A673 (cell line): ENCODE measurements around the gene COL28A1. TPM values are rescaled to one million over a fixed set of nuclear protein-coding genes. Genes with fewer than 3 reads are reported as not detected.

Source experiments
- BruUV-seq: library from RNA; stranded (reverse); fragments of 400-500 nt; replicated peaks from 2 replicates; lab custom pipeline; 2021; lab: Mats Ljungman, UMichigan
- CTCF ChIA-PET: fragments of 300-600 bp; sonication (Branson Sonifier 250); formaldehyde crosslinking; loops from one replicate; lab custom pipeline; 2022; ENCODE audit warnings: antibody characterized with exemption; lab: Charles Lee
- POLR2A ChIA-PET: fragments of 300-600 bp; sonication (Branson Sonifier 250); formaldehyde crosslinking; loops from one replicate; lab custom pipeline; 2022; ENCODE audit warnings: antibody characterized with exemption; ENCODE audit not compliant: low non-redundant PET; lab: Charles Lee
- DNase-seq: peaks from one replicate; pipeline ENCODE4 v3.0.0-alpha.2; 2015; ENCODE audit warnings: low spot score
- H3K27ac ChIP-seq: fragments of 200-600 bp; sonication (generic); 2 replicates; pipeline ENCODE4 v1.5.1; 2016; ENCODE audit warnings: mixed run types, low read depth, mild to moderate bottlenecking, mixed read lengths, antibody characterized with exemption, low read length; ENCODE audit not compliant: poor library complexity, severe bottlenecking
- H3K27me3 ChIP-seq: fragments of 200-600 bp; sonication (generic); replicated peaks from 2 replicates; pipeline ENCODE4 v1.6.1; 2017; ENCODE audit warnings: mixed run types, low read depth, mild to moderate bottlenecking, mixed read lengths, antibody characterized with exemption, low read length; ENCODE audit not compliant: insufficient read depth, poor library complexity
- H3K36me3 ChIP-seq: fragments of 200-600 bp; sonication (generic); 2 replicates; pipeline ENCODE4 v1.6.1; 2016; ENCODE audit warnings: mixed run types, mild to moderate bottlenecking, mixed read lengths, antibody characterized with exemption, low read length; ENCODE audit not compliant: insufficient read depth, poor library complexity, severe bottlenecking
- H3K4me1 ChIP-seq: fragments of 200-600 bp; sonication (generic); 2 replicates; pipeline ENCODE4 v1.6.1; 2017; ENCODE audit warnings: mixed run types, mild to moderate bottlenecking, mixed read lengths, antibody characterized with exemption, low read length; ENCODE audit not compliant: insufficient read depth, poor library complexity, severe bottlenecking
- H3K4me3 ChIP-seq: fragments of 200-600 bp; sonication (generic); 2 replicates; pipeline ENCODE4 v1.5.1; 2016; ENCODE audit warnings: low read depth, mixed run types, mild to moderate bottlenecking, mixed read lengths, low read length; ENCODE audit not compliant: poor library complexity, severe bottlenecking
- H3K9me3 ChIP-seq: fragments of 200-600 bp; sonication (generic); 2 replicates; pipeline ENCODE4 v1.6.1; 2016; ENCODE audit warnings: mixed run types, low read depth, mild to moderate bottlenecking, mixed read lengths, antibody characterized with exemption, low read length; ENCODE audit not compliant: poor library complexity, severe bottlenecking
- CTCF ChIP-seq: fragments of 300-800, 200-600 bp; sonication (generic); conservative IDR thresholded peaks from 2 replicates; pipeline ENCODE4 v1.5.1; 2017; ENCODE audit warnings: low read depth, mild to moderate bottlenecking, antibody characterized with exemption, low read length, moderate library complexity, mixed read lengths
- EZH2 ChIP-seq: fragments of 200-600 bp; sonication (generic); IDR thresholded peaks from 2 replicates; pipeline ENCODE4 v1.6.1; 2017; ENCODE audit warnings: borderline replicate concordance, low read depth, mild to moderate bottlenecking, mixed read lengths, antibody characterized with exemption, low read length; ENCODE audit not compliant: poor library complexity, severe bottlenecking
- intact Hi-C: fragments of 100-400 bp; cut with micrococcal nuclease; formaldehyde crosslinking; loops from one replicate; pipeline ENCODE4 v1.10.0; 2022; ENCODE audit not compliant: unreplicated experiment
- total RNA-seq: library from RNA; stranded (reverse); gene quantifications from 2 replicates; pipeline ENCODE4 v1.2.3, GENCODE V29; 2021

COL28A1 gene
- total RNA-seq, 1 experiment from 2014 or later, result 0.34 TPM

- no peak for DNase-seq
- no peak overlapping the region for H3K27ac ChIP-seq
- CTCF ChIA-PET, result no interaction called here
- TF ChIP-seq EZH2, result no peak
- TF ChIP-seq CTCF, result no peak
- no peaks in the 10 kb centered on the region for H3K36me3 ChIP-seq
- peaks cover 6% of the 10 kb centered on the region for H3K27me3 ChIP-seq
- intact Hi-C loops, result no loop called here
- POLR2A ChIA-PET, result no interaction called here
- no peaks in the 10 kb centered on the region for H3K9me3 ChIP-seq
- no peak overlapping the region for H3K4me3 ChIP-seq
- no TSS peak for BruUV-seq
- H3K4me1 ChIP-seq, result no peaks in the 10 kb centered on the region
Measured at GRCh38 chr7:7408001-7408770, 127.5 kb downstream of the COL28A1 start.

- no peak for TF ChIP-seq EZH2
- TF ChIP-seq CTCF, result no peak
- CTCF ChIA-PET, result no interaction called here
- H3K4me1 ChIP-seq, result no peaks in the 10 kb centered on the region
- no peaks in the 10 kb centered on the region for H3K9me3 ChIP-seq
- POLR2A ChIA-PET, result no interaction called here
- intact Hi-C loops, result no loop called here
- H3K36me3 ChIP-seq, result no peaks in the 10 kb centered on the region
- no peak overlapping the region for H3K27ac ChIP-seq
- BruUV-seq, result no TSS peak
- H3K4me3 ChIP-seq, result no peak overlapping the region
- peaks cover under 1% of the 10 kb centered on the region for H3K27me3 ChIP-seq
- no peak for DNase-seq
Measured at GRCh38 chr7:7405461-7405860, 130.2 kb downstream of the COL28A1 start.

- Histone ChIP-seq H3K27me3 (no peaks in the 10 kb centered on the region), H3K4me1 (no peaks in the 10 kb centered on the region), H3K4me3 (no peak overlapping the region), H3K9me3 (no peaks in the 10 kb centered on the region), H3K36me3 (no peaks in the 10 kb centered on the region), H3K27ac (no peak overlapping the region)
- CTCF ChIA-PET, result no interaction called here
- POLR2A ChIA-PET, result no interaction called here
- BruUV-seq, result no TSS peak
- DNase-seq, result no peak
- no peak for TF ChIP-seq EZH2
- no peak for TF ChIP-seq CTCF
- intact Hi-C loops, result no loop called here
Measured at GRCh38 chr7:7399707-7400106, 136.0 kb downstream of the COL28A1 start.
